Measurements from ENCODE around the gene TRAK2.

DNA sequence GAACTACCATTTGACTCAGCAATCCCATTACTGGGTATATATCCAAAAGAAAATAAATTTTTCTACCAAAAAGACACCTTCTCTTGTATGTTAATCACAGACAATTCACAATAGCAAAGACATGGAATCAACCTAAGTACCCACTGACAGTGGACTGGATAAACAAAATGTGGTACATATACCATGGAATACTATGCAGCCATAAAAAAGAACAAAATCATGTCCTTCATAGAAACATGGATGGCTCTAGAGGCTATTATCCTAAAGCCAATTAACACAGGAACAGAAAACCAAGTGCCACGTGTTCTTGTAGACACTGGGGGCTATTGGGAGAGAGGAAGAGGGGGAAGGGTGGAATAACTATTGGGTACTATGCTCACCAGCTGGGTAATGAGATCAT, 121.8 kb downstream of the TRAK2 start:
- no peak for TF ChIP-seq HDGF (IDR thresholded peaks at IDR 0.05; ENCODE audit: borderline replicate concordance)
- no peak for TF ChIP-seq ZNF384 (IDR thresholded peaks at IDR 0.05)
- no peak for TF ChIP-seq BHLHE40 (IDR thresholded peaks at IDR 0.05; ENCODE audit: borderline replicate concordance)
- no peak for TF ChIP-seq ELF4 (IDR thresholded peaks at IDR 0.05)
- no peak for TF ChIP-seq SP1 (IDR thresholded peaks at IDR 0.05)
- TF ChIP-seq SUZ12 (IDR thresholded peaks at IDR 0.05) = no peak
- no peak for TF ChIP-seq FOXK2 (IDR thresholded peaks at IDR 0.05)
- no peak for TF ChIP-seq NFRKB (IDR thresholded peaks at IDR 0.05)

All from HEK293T (cell line).